ENCODE data around the gene METRN.
A peak's percentile ranks its signal among the peaks of the same experiment; 100 is the strongest.

Gene METRN

DNA sequence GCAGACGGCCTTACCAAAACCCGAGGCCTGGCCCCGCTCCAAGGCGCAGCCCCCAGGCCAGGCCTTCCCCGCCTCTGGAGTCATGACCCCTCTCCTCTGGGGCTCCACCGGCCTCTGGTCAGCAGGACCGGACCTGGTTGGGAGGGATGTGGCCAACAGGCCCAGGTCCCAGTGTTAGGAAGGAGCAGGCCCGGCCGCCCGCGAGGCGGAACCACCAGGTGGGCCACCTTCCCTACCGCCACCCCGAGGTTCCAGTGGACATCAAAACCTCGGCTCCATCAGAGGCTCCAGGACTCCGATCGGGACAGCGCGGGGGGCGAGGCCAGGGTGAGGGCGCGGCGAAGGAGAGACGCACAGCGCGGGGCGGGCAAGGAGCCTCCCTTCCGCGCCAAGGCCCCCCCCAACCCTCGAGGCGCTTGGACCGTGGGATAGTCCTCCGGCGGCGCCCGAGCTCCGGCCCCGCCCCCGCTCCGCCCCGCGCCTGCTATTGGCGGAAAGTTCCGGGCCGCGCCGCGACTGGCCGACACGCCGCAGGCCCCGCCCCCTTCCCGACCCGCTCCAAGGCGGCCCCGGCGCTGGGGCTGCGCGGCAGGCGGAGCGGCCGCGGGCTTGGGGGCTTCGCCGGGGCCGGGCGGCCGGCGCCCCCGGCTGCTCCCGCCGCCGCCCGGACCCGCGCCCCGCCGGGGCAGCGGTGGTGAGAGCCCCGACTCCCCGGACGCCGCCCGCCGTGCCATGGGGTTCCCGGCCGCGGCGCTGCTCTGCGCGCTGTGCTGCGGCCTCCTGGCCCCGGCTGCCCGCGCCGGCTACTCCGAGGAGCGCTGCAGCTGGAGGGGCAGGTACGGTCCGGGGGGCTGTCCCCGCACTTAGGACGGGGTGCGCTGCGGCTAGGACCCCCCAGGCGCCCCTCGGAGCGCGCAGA, at the start of gene METRN:
TSS of gene METRN (plus strand) at position 561 of the 919 bp plus-strand sequence. CDS start at position 733, 172 bp downstream.
- peak; percentile 95 for DNase-seq

DNA sequence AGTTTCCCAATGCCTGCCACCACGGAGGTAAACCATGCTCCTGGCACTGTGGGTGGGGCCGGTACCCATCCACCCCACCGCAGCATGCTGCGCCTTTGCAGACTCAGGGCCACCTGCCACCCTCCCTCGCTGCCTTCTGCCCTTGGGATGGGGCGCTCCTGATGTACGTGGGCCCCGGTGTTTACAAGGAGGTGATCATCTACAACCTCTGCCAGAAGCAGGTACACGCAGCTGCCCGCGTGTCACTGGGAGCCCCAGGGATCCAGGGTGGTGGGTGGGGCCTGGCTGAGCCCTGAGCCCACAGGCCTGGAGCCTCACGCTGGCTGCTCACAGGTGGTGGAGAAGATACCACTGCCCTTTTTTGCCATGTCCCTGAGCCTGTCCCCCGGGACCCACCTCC, 48.3 kb upstream of the METRN start:
- DNase-seq, result no peak

DNA sequence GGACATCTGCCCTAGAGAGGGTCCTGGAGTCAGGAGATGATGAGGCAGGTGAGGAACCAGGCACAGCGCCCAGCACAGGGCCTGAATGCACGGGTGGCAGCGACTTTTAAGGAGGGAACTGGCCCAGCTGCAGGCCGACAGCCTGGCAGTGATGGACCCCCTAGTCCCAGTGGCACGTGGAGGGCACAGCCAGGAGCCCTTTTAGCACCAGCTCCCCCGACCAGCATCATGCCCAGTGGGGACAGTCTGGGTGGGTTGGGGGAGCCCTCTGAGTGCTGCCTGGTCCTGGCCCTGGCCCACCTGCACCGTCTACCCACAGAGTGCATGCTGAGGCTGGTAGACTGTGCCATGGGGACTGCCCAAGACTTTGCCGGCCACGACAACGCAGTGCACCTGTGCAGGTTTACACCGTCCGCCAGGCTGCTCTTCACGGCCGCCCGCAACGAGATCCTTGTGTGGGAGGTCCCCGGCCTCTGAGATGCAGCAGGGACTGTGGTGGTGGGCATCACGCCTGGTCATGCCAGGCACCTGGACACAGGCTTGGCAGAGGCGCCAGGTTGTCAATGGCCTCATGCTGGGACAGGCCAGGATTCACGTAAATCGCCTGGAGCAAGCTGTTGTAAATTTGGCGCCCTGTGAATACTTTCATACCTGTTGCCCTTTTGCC, 47.7 kb upstream of the METRN start:
- DNase-seq, result no peak

- DNase-seq, result peak; percentile 97
Observed at GRCh38 chr16:667780-668518, 47.0 kb upstream of the METRN start, which contains the start of gene RHOT2. Gene RHOT2, plus strand, starts transcription at chr16:668132. Its CDS starts 68 bp downstream, at chr16:668200.

- DNase-seq, result no peak
Observed at GRCh38 chr16:668519-669171, 46.3 kb upstream of the METRN start.

DNA sequence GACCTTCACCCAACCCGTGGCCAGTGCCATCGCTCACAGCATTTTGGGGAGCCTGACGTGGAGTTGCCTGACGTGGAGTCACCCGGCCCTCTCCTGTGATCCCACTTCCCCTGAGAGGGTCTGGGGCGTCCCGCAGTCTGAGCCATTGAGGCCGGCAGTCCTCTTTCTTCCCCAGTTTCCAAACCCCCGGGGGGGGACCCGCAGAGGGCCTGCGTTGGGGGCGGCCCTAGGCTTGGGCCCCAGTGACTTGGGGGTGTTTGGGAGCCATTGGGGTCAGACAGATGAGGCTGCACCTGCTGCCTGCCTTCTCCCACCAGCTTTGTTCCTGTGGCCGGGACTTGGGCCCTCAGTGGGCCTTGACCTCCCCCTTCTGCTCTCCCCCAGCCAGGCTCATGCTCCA, 45.3 kb upstream of the METRN start:
- no peak for DNase-seq

GRCh38 chr16:670485-671352, 44.2 kb upstream of the METRN start:
- no peak for DNase-seq

DNA sequence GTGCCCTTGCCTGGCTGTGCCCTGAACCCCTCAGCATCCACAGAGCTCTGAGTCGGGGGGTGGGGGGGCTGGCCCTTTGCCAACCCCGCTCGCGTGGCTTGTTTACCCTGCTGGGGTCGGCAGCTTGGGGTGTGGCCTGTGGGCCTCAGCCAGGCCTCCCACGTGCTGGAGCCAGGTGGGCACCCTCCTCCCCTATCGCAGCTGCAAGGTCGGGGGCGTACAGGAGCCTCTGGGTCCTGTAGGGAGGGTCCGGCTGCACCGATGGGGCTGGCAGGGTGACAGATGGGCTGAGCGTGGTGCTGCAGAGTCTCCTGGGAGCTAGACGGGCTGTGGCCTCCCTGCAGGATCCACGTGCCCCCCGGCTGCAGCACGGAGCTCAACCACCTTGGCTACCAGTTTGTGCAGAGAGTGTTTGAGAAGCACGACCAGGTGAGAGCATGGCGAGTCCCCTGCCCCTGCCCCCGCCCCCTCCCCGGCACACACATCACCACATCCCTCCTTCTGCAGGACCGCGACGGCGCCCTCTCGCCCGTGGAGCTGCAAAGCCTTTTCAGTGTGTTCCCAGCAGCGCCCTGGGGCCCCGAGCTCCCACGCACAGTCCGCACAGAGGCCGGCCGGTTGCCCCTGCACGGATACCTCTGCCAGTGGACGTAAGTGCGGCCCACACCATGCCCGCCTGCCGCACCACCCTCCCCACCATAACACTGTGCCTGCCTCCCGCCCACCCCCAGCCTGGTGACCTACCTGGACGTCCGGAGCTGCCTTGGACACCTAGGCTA, 43.4 kb upstream of the METRN start:
- no peak for DNase-seq

GRCh38 chr16:672371-672770, 42.5 kb upstream of the METRN start:
- DNase-seq, result no peak

DNA sequence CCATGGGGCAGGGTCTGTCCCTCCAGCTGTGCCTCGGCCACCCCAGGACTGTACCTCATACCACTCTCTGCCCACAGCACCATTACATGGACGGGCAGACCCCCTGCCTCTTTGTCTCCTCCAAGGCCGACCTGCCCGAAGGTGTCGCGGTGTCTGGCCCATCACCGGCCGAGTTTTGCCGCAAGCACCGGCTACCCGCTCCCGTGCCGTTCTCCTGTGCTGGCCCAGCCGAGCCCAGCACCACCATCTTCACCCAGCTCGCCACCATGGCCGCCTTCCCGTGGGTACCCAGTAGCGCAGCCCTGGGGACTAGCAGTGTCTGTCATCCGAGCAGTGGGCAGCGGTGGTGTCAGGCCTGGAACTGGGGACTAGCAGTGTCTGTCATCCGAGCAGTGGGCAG, 42.1 kb upstream of the METRN start:
- no peak for DNase-seq

DNA sequence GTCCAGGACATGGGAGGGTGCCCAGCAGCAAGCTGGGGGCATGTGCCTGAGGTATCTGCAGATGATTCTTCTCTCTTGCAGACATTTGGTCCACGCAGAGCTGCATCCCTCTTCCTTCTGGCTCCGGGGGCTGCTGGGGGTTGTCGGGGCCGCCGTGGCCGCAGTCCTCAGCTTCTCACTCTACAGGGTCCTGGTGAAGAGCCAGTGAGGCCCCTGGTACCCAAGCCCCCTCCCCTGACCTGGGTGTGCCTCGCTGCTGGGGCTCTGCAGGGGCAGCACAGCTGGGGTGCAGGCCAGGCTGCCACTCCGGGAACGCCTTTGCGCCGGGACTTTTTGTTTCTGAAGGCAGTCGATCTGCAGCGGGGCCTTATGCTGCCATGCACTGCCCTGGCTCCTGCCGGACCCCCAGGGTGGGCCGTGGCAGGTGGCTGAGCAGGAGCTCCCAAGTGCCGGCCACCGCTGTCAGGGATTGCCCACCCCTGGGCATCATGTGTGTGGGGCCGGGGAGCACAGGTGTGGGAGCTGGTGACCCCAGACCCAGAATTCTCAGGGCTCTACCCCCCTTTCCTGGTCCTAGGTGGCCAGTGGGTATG, 41.4 kb upstream of the METRN start:
- no peak for DNase-seq

GRCh38 chr16:674214-674881, 40.6 kb upstream of the METRN start:
- no peak for DNase-seq

DNA sequence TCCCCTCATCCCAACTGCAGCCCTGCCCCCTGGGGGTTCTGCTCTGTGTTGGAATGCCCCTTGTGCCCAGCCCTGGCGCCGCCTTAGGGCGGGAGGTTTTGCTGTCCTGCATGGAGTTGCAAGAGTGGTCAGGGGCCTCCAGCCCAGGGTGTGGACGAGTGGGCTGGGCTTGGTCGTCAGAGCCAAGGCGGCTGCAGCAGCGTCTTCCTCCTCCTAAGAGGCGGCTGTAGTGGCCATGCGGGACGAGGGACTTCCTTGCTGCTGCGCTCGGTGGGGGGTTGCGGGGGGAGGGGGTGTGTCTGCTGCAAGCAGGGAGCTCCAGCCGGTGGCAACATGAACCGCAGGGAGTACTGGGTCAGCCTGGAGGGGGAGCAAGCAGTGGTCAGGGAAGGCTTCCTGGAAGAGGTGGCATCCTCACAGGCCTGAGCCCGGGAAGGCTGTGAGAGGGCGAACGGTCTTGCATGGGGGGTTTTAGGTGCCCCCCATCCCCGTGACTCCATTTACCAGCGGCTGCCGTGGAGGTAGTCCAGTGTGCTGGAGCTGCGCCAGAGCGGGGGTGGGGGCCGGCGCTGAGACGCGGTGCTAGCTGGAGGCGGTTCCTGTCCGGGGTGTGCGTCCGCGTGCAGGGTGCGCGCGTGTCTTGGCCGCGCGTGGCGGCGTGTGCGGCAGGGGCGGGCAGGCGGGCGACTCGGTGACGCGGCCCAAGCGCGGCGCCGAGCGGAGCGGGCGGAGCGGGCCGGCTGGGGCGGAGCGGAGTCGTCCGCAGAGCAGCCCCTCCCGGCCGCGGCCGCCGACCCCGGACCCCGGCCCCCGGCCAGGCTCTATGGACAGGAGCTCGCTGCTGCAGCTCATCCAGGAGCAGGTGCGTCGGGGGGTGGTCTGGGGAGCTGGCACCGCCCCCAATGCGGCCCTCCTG, 39.7 kb upstream of the METRN start, which contains the start of gene RHBDL1:
TSS of gene RHBDL1 (plus strand) at position 704 of the 916 bp plus-strand sequence. CDS start at position 824, 120 bp downstream.
- no peak for DNase-seq

DNA sequence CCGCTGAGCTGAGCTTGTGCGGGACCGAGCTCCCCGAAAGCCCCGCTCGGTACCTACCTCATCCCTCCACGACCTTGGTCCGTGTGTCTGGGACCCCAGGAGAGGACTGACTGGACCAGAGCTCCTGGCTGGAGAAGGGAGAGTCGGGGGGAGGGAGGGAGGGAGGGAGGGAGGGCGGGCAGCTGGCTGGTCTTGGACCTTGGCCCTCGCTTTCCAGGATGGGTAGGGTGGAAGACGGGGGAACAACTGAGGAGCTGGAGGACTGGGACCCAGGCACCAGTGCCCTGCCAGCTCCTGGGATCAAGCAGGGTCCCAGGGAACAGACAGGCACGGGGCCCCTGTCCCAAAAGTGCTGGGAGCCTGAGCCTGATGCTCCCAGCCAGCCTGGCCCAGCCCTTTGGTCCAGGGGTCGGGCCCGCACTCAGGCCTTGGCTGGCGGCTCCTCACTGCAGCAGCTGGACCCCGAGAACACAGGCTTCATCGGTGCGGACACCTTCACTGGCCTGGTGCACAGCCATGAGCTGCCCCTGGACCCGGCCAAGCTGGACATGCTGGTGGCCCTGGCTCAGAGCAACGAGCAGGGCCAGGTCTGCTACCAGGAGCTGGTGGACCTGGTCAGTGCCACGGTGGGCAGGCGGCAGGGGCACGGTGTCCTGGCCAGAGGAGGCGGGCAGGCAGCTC, 38.9 kb upstream of the METRN start:
- no peak for DNase-seq

- DNase-seq, result no peak
Observed at GRCh38 chr16:676565-676902, 38.4 kb upstream of the METRN start.

DNA sequence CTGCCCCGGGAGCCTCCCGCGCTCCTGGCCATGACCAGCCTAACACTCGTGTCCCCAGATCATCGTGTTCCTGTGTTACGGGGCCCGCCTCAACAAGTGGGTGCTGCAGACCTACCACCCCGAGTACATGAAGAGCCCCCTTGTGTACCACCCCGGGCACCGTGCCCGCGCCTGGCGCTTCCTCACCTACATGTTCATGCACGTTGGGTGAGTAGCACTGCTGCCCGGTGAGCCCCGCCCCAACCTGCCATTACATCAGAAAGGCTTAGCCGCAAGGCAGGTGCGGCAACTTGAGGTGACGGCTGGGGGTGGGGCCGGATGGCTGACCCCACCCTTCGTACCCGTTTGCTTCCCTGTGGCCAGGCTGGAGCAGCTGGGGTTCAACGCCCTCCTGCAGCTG, 38.0 kb upstream of the METRN start:
- DNase-seq, result no peak

GRCh38 chr16:677316-678190, 37.4 kb upstream of the METRN start:
- DNase-seq, result no peak
